Cortex of kidney (tissue), 1 donor: ENCODE results near the gene AOAH.

Experiments used
- DNase-seq: peaks from one replicate; lab custom pipeline; 2025; lab: John Stamatoyannopoulos, UW

Gene AOAH, protein sequence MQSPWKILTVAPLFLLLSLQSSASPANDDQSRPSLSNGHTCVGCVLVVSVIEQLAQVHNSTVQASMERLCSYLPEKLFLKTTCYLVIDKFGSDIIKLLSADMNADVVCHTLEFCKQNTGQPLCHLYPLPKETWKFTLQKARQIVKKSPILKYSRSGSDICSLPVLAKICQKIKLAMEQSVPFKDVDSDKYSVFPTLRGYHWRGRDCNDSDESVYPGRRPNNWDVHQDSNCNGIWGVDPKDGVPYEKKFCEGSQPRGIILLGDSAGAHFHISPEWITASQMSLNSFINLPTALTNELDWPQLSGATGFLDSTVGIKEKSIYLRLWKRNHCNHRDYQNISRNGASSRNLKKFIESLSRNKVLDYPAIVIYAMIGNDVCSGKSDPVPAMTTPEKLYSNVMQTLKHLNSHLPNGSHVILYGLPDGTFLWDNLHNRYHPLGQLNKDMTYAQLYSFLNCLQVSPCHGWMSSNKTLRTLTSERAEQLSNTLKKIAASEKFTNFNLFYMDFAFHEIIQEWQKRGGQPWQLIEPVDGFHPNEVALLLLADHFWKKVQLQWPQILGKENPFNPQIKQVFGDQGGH

DNA sequence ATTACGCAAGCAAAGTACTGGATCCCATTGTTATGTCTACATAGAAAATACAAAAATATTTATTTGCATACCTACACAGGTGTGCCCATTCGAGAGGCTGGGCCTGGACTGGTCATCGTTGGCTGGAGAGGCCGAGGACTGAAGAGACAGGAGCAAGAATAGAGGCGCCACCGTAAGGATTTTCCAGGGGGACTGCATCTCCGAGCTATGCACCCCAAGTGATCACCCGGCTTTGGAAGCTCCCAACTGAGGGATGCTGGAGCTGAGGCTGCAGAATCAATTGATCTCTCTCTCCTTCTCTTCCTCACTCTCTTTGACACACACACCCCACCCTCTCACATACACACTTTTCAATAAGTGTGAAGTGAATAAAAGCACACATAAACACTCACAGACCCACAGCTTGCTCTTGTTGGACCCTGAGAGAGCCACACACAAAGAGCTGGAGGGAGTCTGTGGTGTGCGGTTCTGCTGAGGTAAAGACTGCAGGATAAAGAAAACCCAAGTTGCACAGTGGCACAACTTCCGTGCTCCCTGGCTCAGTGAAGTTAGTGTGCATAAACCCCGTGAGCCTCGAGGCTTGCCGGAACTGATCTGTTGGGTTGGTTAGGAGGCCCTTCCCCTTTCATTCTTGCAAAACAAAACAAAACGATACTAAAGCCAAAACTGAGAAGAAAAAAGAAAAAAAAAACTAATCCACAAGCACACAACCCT, at the start of gene AOAH:
AOAH (minus strand) TSS at position 544 of the 714 bp plus-strand sequence; CDS start at position 198, 346 bp downstream.
- no peak for DNase-seq

DNA sequence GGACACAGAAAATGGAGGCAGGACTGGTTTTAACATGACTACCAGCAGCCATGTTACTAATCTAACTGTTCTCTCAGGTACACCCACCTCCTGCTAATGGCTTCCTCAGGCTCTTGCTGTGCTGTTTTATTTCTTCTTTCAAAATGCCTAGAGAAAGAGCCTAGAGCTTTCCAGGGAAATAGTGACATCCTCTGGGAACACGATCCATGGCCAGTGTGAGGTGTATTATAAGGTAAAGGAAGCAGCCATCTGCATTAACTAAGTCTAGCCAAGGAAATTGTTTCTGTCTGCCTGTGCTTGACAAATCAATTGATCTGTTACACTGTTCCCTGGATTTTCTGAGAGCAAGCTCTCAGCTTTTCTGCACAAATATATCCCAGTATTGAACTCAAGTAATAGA, 42.2 kb upstream of the AOAH start:
- no peak for DNase-seq

DNA sequence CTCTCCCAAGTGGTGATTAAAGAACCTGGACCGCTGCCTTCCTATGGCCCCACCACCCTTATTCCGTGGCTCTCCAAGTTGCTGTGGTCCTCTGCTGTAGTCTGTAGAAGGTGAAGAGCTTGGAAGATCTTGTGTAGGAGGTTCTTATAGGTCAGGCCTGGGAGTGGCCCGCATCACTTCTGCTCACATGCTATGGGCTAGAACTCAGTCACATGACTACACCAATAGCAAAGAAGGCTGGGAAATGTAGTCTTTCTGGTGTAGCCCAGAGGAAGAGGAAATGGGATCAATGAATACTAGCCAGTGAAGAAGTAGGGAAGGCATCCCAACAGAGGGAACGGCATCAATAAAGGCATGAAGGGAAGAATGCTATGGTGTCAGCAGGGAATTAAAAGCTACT, 41.3 kb upstream of the AOAH start:
- DNase-seq = no peak

DNA sequence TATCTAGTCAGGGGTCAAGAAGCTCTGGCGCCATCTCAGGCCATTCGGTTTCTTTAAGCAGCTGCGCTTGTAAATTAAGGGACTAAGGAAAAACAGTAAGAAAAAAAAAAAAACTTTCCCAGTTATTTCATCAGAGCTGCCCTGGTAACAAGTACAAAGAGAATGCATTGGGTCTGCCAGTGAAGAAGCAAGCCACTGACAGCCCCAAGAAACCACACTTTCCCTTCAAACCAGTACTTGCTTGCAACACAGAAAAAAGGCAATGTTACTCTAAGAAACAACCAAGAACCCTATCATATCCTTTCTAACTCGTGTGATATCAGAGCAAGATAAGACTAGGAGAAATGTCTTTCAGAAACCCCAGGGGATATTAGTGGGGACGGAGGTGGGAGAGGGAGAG, 40.6 kb upstream of the AOAH start:
- no peak for DNase-seq

DNA sequence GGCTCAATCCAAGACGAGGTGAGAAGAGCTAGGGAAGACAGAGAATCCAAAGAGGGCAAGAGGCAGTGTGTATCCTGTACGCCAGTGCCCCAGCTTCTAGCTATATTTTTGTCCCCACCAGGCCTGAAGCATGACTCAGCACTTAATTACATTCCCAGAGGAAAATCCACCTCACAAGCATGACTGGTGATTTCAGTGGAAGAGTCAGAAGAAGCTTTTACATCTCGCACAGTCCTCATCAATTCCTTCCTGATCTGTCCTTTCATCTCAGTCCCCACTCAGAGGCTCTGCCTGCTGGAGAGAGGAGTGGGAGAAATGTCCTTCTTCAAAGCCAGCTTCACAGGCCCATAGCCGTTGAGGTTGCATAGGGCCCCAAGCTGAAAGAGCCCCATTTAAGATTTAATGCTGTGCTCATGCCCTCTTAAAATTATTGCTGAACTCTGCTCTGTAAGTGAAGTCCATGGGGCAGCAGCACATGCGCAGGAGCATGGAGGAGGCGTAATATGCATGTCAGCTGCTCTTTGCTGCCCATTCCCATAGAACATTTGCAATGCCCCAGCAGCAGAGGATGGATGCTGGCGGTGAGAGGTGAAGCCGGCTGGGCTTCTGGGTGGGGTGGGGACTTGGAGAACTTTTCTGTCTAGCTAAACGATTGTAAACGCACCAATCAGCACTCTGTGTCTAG, 39.0 kb upstream of the AOAH start:
- DNase-seq = no peak

DNA sequence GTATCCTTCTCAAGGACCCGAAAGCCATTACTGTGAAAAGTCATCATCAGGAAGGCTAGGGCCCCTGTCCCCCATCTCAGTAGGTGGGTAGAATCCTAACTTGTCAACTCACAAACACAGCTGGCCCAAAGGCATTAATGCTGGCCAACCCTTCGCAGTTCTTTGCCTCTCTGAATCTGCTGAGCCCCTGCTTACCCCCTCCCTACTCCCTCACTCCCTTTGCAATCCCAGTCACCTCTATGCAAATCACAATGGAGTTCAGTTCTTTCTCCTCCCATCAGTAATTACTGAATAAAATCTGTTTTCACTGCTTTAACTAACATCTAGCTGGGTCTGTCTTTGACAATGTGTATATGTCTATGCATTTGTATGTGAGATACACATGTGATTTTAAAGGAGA, 38.1 kb upstream of the AOAH start:
- no peak for DNase-seq

DNA sequence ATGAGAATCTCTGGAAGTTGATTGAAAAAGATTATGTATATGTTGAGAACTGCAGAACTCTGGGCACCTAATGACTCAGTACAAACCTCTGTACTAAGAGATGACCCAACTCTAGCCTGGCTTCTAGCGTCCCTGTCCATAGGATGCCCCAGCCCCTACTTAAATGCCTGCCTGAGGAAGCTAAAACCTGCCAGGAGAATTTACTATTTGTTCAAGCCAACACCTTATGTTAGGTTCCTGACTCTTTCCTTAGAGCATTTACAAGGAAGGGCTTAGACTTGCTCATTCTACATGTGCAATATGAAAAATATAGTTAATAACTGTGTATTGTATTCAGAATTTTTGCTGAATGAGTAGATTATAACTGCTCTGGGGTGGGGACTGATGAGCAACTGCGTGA, 37.5 kb upstream of the AOAH start:
- no peak for DNase-seq

DNA sequence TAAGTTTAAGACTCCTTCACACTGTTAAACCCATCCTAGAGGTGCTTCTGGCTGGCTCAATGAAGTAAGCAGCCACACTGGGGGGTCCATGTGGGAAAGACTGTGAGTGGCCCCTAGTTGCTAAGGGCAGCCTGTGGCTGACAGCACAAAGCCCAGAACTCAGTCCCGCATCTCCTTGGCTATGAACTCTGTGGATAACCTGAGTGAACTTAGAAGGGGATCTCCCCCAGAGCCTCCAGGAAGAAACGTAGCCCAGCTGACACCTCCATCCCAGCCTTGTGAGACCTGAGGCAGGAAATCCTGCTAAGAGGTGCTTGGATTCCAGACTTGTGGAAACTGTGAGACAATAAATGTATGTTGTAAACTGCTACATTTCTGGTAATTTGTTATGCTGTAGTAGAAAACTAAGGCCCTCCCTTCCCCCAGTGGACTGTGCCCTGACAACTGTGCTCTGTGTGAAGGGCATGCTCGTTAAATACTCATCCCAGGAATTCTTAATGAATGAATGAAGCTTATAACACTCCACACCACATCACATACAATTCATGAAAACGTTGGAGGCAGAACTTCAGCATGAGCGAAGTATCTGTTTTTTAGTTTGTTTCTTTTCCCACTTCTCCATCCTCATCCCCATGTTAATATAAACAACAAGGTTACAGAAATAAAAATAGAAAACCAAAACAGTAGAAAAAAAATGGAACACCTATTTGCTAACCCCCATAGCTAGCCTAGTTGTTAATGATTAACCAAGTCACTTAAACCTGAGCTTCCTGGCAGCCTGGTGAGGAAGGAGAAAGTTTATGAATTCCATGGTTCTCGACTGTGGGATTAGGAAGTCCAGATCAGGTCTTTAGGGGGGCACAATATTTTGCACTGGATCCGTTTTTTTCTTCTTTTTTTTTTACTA, 36.8 kb upstream of the AOAH start:
- no peak for DNase-seq

DNA sequence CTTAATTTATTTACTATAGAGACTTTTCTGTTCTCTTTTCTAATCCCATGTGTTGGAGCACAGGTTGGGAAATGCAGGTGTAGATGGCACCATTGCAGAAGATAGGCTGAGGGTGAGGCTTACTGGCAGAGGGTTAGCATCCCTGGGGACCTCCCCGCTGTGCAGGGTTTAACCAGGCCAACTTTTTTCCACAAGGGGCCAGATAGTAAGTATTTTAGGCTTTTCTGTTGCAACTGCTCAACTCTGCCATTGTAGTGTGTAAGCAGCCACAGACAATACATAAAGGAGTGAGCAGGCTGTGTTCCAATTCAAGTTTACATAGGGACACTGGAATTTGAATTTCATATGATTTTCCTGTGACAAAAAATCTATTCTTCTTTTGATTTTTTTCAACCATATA, 34.6 kb upstream of the AOAH start:
- DNase-seq = no peak

DNA sequence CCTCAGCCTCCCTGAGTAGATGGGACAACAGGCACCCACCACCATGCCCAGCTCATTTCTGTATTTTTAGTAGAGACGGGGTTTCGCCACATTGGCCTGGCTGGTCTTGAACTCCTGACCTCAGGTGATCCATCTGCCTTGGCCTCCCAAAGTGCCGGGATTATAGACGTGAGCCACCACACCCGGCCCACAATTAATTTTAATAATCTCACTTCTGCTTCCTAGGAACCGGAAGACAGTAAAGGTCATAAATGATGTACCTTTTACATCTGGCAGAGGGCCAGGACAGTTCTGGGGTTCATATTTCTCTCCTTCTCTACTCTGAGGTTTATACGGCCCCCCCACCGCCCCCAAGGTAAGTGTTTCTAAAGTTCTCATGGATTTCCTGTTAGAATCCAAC, 31.2 kb upstream of the AOAH start:
- DNase-seq = no peak

DNA sequence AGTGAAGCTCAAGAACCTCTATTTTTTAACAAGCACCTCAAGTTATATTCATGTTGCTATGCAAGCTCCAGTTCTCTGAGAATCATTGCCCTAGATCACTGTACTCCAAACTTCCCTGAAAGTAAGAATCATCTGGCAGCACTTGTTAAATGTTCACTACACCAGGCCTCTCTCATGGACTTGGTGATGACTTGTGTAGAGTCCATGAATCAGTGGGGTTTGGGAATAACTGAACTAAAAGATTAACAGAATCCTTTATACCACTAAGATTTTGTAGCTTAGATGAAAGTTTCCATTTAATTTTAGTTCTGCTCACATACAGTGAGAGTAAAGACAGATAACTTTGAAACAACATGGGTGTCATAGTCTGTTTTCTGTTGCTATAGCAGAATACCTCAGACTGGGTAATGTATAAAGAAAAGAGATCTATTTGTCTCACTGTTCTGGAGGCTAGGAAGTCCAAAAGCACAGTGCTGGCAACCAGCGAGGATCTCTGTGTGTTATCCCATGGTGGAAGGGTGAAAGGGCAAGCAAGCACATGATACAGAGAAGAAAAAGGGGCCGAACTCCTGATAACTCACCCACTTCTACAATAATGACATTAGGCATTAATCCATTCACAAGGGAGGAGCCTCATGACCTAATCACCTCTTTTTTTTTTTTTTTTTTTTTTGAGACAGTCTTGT, 27.9 kb upstream of the AOAH start:
- no peak for DNase-seq

DNA sequence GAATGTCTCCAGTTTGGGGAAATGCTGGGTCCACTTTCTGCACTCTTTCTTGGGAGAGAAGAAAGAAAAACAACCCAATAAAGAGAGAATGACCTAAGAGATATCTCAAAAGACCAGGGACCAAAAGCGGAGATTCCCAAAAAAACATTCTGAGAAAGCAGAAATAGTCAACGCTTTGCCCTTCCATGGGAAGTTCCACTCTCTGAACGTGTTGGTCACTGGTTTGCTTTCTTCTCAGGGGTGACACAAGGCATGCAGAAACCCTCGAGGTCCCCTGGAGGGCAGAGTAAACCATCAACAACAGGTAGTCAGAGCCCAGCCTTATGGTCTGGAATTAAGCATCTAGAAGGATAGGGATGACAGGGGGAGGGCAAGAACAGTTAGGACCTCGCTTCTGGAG, 26.2 kb upstream of the AOAH start:
- no peak for DNase-seq

DNA sequence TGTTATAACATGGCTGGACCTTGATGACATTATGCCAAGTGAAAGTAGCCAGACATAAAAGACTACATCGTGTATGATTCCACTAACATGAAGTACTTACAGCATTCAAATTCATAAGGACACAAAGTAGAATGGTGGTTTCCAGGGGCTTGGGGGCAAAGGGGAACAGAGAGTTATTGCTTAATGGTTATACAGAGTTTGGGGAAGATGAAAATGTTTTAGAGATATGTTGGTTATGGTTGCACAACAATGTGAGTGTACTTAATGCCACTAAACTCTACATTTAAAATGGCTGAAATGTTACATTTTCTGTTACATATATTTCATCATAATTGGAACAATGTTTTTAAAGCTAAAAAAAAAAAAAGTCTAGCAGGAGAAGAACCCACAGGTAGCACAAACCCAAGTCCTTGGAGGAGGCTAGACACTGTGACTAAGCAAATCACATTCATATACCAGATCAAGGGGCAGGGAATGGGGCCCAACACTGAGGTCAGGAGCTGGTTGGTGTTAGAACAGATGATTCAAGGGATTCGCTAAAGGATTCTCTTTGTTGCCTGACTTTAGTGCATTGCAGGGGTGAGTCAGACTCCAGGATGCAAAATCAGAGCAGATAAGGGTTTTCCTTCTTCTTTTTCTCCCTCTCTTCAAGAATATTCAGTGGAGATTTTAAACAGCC, 25.1 kb upstream of the AOAH start:
- no peak for DNase-seq

DNA sequence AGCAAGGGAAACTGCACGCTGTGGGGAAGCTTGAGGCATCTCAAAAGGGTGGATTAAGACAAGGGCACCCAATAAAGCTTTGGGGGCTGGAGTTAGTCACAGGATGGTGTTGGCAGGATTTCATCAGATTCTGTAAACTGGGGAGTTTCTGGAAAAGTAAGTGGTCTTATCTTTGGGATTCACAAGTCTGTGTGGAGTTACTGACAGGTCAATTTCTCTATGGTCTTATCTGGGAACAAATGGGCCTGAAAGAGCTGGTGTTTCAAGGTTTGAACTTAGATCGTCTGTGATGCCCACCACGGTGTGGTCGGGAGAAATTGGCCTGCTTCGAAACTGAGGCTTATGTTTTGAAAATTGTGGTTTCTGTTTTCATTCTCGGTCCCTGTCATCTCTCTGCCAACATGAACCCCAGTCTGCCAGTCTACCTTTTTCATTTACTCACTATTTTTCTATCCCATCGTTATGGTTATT, 23.8 kb upstream of the AOAH start:
- DNase-seq = no peak

DNA sequence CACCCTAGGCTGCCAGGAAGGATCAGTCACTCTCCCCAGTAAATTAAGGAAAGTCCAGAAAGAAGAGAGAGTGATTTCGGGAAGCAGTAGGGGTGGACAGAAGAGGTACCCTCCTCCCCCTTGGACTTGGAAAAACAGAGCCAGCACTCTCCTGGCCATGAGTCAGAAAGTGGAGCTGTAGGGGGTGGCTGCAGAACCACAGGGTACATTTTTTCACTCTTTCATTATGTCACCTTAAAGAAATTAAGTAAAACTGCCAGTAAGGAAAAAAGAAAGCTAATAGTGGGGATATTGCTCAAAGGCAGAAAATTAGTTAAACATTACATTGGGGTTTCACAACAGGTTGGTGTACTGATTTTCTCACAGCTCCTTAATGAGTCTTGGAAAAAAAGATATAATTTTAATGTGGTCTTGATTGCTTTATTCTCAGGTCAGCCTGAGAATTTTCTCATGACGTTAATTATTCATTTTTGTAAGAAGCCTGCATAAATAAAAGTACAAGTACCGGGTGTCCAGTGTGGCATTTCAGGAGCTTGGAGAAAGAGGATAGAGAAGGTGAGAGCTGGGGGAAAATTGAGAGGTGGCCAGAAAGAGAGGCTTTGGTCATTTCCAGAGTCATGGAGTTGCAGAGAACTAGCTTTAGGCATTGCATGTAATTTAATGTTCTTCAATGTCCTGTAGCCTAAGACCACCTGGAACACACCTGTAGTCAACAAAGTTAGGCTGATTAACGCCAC, 23.2 kb upstream of the AOAH start:
- DNase-seq = no peak

DNA sequence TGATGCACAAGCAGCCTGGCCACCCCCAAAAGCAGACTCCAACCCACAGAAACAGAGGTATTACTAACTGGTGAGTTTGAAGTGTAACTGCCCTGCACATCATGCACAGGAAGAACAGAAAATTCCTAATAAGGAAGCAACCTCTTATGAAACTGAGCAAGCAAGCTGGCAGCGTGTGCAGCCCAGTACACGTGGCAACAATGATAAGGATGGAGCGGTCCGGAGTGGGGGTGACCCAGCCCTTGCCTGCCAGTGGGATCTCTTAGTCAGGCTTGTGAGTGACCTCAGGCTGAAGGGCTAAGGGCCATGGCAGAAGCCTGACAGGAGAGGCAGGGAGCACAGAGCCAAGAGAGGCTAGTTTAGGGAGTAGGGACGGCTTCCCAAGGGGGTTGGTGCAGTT, 22.1 kb upstream of the AOAH start:
- DNase-seq = no peak

DNA sequence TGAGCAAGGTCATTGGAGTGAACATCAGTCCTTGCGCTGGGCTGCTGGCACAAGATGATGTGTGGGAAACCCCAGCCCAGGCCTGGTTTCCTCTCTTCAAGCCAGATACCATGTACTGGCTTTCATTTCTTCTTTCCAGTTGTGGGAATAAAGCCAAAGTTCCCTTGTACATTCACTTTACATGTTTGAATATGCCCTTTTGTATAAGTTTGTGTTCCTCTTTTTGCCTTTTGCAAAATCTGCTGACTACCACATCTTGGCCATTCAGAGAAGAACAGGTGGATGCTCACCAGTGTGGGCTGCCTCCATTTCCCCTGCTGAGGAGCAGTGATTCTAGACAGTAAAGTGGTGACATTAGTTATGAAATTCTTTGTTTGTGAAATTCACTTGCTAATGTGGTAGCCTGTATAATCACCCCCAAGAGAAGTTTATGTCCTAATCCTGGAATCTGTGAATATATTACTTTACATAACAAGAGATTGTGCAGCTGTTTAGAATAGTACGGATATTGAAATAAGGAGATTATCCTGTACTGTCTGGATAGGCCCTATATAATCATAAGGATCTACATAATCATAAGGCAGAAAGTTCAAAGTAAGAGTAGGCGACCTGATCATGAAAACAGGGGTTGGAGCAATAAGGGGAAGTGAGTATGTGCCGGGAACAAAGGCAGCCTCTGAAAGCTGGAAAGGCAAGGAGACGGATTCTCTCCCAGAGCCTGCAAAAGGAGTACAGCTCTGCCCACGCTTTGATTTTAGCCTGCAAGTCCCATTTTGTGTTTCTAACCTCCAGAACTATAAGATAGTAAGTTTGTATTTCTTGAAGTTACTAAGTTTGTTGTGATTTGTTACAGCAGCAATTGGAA, 18.8 kb upstream of the AOAH start:
- no peak for DNase-seq

DNA sequence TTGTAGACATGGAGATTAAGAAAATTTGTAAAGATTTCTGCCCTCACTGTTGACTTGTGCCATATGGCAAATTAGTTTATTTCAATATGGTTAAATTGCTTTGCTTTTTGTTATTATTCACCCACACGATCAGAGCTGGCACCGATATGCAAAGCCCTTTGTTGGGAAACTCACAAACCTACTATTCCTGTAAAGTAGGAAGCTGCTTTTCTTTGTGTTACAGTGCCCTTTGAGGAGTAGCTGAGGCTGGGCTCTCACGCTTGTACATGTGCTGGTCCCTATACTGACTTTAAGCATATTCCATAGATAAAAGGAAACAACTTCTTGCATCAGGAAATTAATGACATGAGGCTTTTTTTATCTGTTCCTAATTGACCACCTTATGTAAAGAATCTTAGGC, 17.6 kb upstream of the AOAH start:
- no peak for DNase-seq

DNA sequence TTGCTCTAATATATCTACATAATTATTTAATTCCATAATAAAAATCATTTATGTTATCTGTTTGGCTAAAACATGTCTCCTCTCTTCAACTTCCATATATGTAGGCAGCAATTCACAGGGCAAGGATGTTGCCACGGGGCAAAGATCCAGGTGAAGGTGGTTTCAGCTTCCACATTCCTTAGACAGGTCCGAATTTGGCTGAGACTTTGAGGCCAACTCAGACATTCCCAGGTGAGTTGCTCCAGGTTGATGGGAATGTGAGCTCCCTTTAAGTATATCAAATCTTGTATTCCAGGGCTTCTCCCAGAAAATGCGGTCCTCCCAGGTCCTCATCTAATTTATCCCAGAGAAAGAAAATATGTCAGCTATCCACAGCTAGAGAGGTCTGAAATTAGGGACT, 15.1 kb upstream of the AOAH start:
- DNase-seq = no peak
